Myocyte (in vitro differentiated cells): ENCODE measurements around the gene G6PC1. TPM values are rescaled to one million over a fixed set of nuclear protein-coding genes. Genes with fewer than 3 reads are reported as not detected.
A peak's percentile ranks its signal among the peaks of the same experiment; 100 is the strongest.

ENCODE experiments used
- DNase-seq: peaks from one replicate; pipeline ENCODE4 v3.0.0-alpha.2; 2012; ENCODE audit warnings: low read depth
- total RNA-seq: library from RNA; depleted of rRNA; stranded (reverse); fragments of >200 nt; gene quantifications from 2 replicates; pipeline ENCODE4 v1.2.3, GENCODE V29; 2014

Gene G6PC1
- total RNA-seq, 1 donor from 2014 or later: not detected

DNA sequence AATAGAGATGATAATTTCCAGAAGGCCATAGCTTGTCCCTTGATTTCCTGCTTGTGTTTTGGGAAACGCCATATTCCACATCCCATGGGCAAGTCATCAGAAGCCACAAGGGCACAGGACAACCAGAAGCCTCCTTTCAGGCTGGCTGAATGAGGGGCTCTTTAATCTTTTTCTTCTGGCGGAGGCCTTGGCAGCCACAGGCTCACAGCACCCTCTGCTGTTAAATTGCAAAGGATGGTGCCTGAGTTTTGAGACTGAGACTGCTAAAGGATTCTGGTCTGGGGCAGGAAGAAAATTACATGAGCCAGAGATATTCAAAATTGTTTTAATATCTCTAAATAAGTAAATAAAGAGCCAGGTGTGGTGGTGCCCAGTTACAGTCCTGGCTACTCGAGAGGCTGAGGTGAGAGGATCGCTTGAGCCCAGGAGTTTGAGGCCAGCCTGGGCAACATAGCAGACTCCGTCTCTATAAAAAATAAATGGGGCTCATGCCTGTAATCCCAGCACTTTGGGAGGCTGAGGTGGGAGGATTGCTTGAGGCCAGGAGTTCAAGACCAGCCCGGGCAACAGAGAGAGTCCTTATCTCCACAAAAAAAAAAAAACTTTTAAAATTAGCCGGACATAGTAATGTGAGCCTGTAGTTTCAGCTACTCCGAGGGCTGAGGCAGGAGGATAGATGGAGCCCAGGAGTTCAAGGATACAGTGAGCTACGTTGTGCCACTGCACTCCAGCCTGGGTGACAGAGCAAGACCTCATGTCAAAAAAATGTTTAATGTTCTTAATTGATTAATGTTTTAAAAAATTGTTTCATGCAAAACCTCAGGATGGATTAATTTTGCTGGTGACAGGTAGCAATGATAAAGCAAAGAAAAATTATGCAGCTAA, 37.4 kb downstream of the G6PC1 start:
- peak; percentile 63 for DNase-seq

- no peak for DNase-seq
Measured at GRCh38 chr17:42944211-42944610, 43.6 kb downstream of the G6PC1 start.

DNA sequence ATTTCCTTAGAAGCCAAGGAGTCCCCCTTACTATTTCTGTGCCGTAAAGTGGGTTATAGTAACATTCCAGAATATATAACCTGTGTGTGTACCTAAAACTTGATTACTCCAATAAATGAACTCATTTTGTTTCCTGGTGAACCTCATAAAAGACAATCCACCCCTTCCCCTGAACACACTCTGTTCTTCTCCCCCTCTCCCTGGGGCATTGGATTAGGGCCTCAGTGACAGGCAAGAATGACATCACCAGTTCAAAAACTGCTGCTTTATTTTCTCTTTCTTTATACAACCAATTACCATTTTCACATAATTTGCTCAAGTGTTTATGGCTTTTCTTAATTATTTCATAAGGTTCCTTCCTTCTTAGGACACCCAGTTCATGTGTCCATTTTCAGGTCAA, 46.2 kb downstream of the G6PC1 start:
- no peak for DNase-seq

GRCh38 chr17:42950044-42950783, 49.6 kb downstream of the G6PC1 start:
- DNase-seq: peak; percentile 10

Other genes starting within 250 kb of the G6PC1 start
- gene TUBG2, start 241.5 kb upstream of the G6PC1 start, total RNA-seq: 16.7 and 21.3 TPM in 2 replicates
- gene PLEKHH3, start 223.8 kb upstream of the G6PC1 start, total RNA-seq: 49.1 and 58.6 TPM in 2 replicates
- gene CCR10, start 219.0 kb upstream of the G6PC1 start, total RNA-seq: 0.53 TPM in 1 of 2 replicates, not detected in the other
- gene CNTNAP1, start 218.3 kb upstream of the G6PC1 start, total RNA-seq: 2.6 and 3.4 TPM in 2 replicates
- 24.6 and 28.6 TPM in 2 replicates for gene EZH1, start 155.8 kb upstream of the G6PC1 start, total RNA-seq
- gene RAMP2, start 139.6 kb upstream of the G6PC1 start, total RNA-seq: 0.26 TPM in 1 of 2 replicates, not detected in the other
- gene VPS25, start 127.3 kb upstream of the G6PC1 start, total RNA-seq: 60.8 and 63.7 TPM in 2 replicates
- 0.16 TPM in 1 of 2 replicates, not detected in the other for gene WNK4, start 120.2 kb upstream of the G6PC1 start, total RNA-seq
- gene COA3, start 102.1 kb upstream of the G6PC1 start, total RNA-seq: 53.4 and 72.8 TPM in 2 replicates
- gene CNTD1, start 101.9 kb upstream of the G6PC1 start, total RNA-seq: not detected in 2 replicates
- 73.5 and 124 TPM in 2 replicates for gene BECN1, start 76.5 kb upstream of the G6PC1 start, total RNA-seq
- 88.9 and 103 TPM in 2 replicates for gene PSME3, start 67.4 kb upstream of the G6PC1 start, total RNA-seq
- 0.40 and 0.78 TPM in 2 replicates for gene AOC2, start 56.2 kb upstream of the G6PC1 start, total RNA-seq
- 0.47 and 0.67 TPM in 2 replicates for gene AOC3, start 49.6 kb upstream of the G6PC1 start, total RNA-seq
- gene AARSD1, start 63.7 kb downstream of the G6PC1 start, total RNA-seq: 30.6 and 38.4 TPM in 2 replicates
- gene PTGES3L, start 79.3 kb downstream of the G6PC1 start, total RNA-seq: 28.8 and 29.1 TPM in 2 replicates
- gene RUNDC1, start 79.8 kb downstream of the G6PC1 start, total RNA-seq: 8.8 and 14.8 TPM in 2 replicates
- gene RPL27, start 97.6 kb downstream of the G6PC1 start, total RNA-seq: 1,015 and 1,025 TPM in 2 replicates
- 18.5 and 23.6 TPM in 2 replicates for gene IFI35, start 106.0 kb downstream of the G6PC1 start, total RNA-seq
- 346 and 366 TPM in 2 replicates for gene VAT1, start 121.6 kb downstream of the G6PC1 start, total RNA-seq
- gene RND2, start 124.4 kb downstream of the G6PC1 start, total RNA-seq: 0.35 and 0.78 TPM in 2 replicates
- 4.9 and 5.2 TPM in 2 replicates for gene BRCA1, start 224.6 kb downstream of the G6PC1 start, total RNA-seq